H1 (cell line): ENCODE measurements around the gene DPH1.

Source experiments
- CBX8 ChIP-seq: fragments of 300-800, 300-1000 bp; sonication (generic); IDR thresholded peaks from 2 replicates; pipeline ENCODE4 v1.7.1; 2016; ENCODE audit warnings: low read depth, low read length, borderline replicate concordance
- CEBPB ChIP-seq: IDR thresholded peaks from 2 replicates; pipeline ENCODE4 v1.6.1; 2012; ENCODE audit warnings: low read depth, low read length
- CHD2 ChIP-seq: IDR thresholded peaks from 2 replicates; pipeline ENCODE4 v1.6.1; 2012; ENCODE audit warnings: low read length, improper control_type of control experiment
- EP300 ChIP-seq, 2 experiments: IDR thresholded peaks; 1 replicate in 1 of 2; 2 replicates in 1 of 2; pipeline ENCODE4 v1.6.1; 2011 to 2012; ENCODE audit warnings: low read depth in 2 of 2, low read length in 2 of 2, mild to moderate bottlenecking in 2 of 2, borderline replicate concordance in 1 of 2, inconsistent platforms in 1 of 2, moderate library complexity in 1 of 2
- EZH2 ChIP-seq: fragments of 200-600 bp; sonication (generic); IDR thresholded peaks from 2 replicates; pipeline ENCODE4 v1.7.1; 2012; ENCODE audit warnings: low read depth, mild to moderate bottlenecking, moderate library complexity, low read length, inconsistent platforms; ENCODE audit not compliant: severe bottlenecking
- GTF2F1 ChIP-seq: IDR thresholded peaks from 2 replicates; pipeline ENCODE4 v1.6.1; 2012; ENCODE audit warnings: low read depth, low read length, improper control_type of control experiment, borderline replicate concordance
- HDAC2 ChIP-seq, 2 experiments: fragments of 300-600 bp in 1 of 2; sonication (generic) in 1 of 2; IDR thresholded peaks; 2 replicates each; pipeline ENCODE4 v1.6.1; 2011 to 2012; ENCODE audit warnings: low read depth in 2 of 2, low read length in 2 of 2, mild to moderate bottlenecking in 2 of 2, moderate library complexity in 2 of 2, borderline replicate concordance in 1 of 2, inconsistent platforms in 1 of 2
- KDM5A ChIP-seq: fragments of 200-600 bp; IDR thresholded peaks from 2 replicates; pipeline ENCODE4 v1.7.1; 2012; ENCODE audit warnings: mild to moderate bottlenecking, low read length, inconsistent platforms, mixed read lengths
- RXRA ChIP-seq: IDR thresholded peaks from 2 replicates; pipeline ENCODE4 v1.6.1; 2011; ENCODE audit warnings: low read depth, mild to moderate bottlenecking, low read length, moderate library complexity; ENCODE audit not compliant: insufficient read depth
- SAP30 ChIP-seq: fragments of 300-600 bp; sonication (generic); IDR thresholded peaks from 2 replicates; pipeline ENCODE4 v1.7.1; 2012; ENCODE audit warnings: low read length, moderate library complexity, mild to moderate bottlenecking, inconsistent platforms; ENCODE audit not compliant: insufficient read depth, insufficient replicate concordance
- TF ChIP-seq, protein P1 (sequence below), 3 experiments: IDR thresholded peaks; 1 replicate in 2 of 3; 2 replicates in 1 of 3; pipeline versions ENCODE4 v1.5.1 to v1.6.1; 2011; ENCODE audit warnings: low read length in 3 of 3, mild to moderate bottlenecking in 3 of 3, inconsistent platforms in 2 of 3, low read depth in 1 of 3, moderate library complexity in 1 of 3; ENCODE audit not compliant: insufficient read depth in 1 of 3; ENCODE audit errors: control extremely low read depth in 1 of 3

DNA sequence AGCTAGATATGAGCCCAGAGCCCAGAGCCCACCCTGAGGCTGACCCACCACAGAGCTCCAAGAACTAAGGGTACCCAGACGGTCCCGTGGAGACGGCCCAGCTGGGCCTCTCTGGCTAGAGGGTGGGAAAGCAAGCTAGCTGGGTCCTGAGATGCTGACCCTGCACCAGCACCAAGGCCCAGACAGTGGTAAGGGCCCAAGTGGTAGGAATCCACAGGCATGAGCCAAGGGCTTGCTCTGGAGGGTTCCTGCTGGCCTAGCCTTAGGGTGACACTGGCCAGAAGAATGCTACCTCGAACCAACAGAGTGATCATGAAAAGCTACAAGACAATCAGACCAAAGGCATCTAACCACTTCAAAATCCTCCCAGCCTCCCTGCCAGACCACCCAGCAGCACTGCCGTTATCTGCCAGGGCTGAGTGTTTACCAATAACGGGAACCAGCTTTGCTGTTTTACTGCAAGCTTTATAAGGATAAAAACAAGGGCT lies 38.1 kb downstream of the DPH1 start:
- TF ChIP-seq, protein P1, sequence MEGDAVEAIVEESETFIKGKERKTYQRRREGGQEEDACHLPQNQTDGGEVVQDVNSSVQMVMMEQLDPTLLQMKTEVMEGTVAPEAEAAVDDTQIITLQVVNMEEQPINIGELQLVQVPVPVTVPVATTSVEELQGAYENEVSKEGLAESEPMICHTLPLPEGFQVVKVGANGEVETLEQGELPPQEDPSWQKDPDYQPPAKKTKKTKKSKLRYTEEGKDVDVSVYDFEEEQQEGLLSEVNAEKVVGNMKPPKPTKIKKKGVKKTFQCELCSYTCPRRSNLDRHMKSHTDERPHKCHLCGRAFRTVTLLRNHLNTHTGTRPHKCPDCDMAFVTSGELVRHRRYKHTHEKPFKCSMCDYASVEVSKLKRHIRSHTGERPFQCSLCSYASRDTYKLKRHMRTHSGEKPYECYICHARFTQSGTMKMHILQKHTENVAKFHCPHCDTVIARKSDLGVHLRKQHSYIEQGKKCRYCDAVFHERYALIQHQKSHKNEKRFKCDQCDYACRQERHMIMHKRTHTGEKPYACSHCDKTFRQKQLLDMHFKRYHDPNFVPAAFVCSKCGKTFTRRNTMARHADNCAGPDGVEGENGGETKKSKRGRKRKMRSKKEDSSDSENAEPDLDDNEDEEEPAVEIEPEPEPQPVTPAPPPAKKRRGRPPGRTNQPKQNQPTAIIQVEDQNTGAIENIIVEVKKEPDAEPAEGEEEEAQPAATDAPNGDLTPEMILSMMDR (IDR thresholded peaks at IDR 0.05; ENCODE audit: control extremely low read depth in 1 of 3, insufficient read depth in 1 of 3, low read depth in 1 of 3, low read length in 3 of 3) = no peak
- TF ChIP-seq EP300 (IDR thresholded peaks at IDR 0.05; ENCODE audit: borderline replicate concordance in 1 of 2, low read depth in 2 of 2, low read length in 2 of 2) (no peak), KDM5A (no peak), HDAC2 (IDR thresholded peaks at IDR 0.05; ENCODE audit: borderline replicate concordance in 1 of 2, low read depth in 2 of 2, low read length in 2 of 2) (no peak), GTF2F1 (no peak), CEBPB (no peak), RXRA (no peak), SAP30 (no peak), CBX8 (no peak), EZH2 (no peak), CHD2 (no peak)
